Measurements from ENCODE around the gene GRPEL2.

GRPEL2 gene

GRCh38 chr5:149372076-149372795, 26.9 kb downstream of the GRPEL2 start:
- H3K9ac ChIP-seq (ENCODE audit: insufficient read length, low read depth), result no peak overlapping the region
- no peak overlapping the region for H3K4me3 ChIP-seq (ENCODE audit: insufficient read length, low read depth)
- no peaks in the 10 kb centered on the region for H3K27me3 ChIP-seq (ENCODE audit: insufficient read depth, insufficient read length)
- H3K9me3 ChIP-seq (ENCODE audit: insufficient read depth, low read length), result no peaks in the 10 kb centered on the region
- peaks cover 3% of the 10 kb centered on the region for H3K4me1 ChIP-seq (ENCODE audit: insufficient read depth, insufficient read length)
- DNase-seq (ENCODE audit: low read depth, low spot score), result no peak
- H3K36me3 ChIP-seq (ENCODE audit: insufficient read depth, insufficient read length, low read length), result no peaks in the 10 kb centered on the region
- no peak for TF ChIP-seq ZNF274 (IDR thresholded peaks at IDR 0.05; ENCODE audit: low read depth, low read length)
- TF ChIP-seq YY1 (IDR thresholded peaks at IDR 0.05; ENCODE audit: insufficient read depth, insufficient read length), result no peak
- no peak for TF ChIP-seq SUZ12 (IDR thresholded peaks at IDR 0.05; ENCODE audit: extremely low read depth, insufficient read depth, insufficient read length)

- TF ChIP-seq SUZ12 (IDR thresholded peaks at IDR 0.05; ENCODE audit: extremely low read depth, insufficient read depth, insufficient read length), result no peak
- no peak for TF ChIP-seq YY1 (IDR thresholded peaks at IDR 0.05; ENCODE audit: insufficient read depth, insufficient read length)
- TF ChIP-seq ZNF274 (IDR thresholded peaks at IDR 0.05; ENCODE audit: low read depth, low read length), result no peak
Observed at GRCh38 chr5:149372932-149373331, 27.6 kb downstream of the GRPEL2 start.

GRCh38 chr5:149374303-149374702, 29.0 kb downstream of the GRPEL2 start:
- Histone ChIP-seq H3K36me3 (ENCODE audit: insufficient read depth, insufficient read length, low read length) (no peaks in the 10 kb centered on the region), H3K9me3 (ENCODE audit: insufficient read depth, low read length) (no peaks in the 10 kb centered on the region), H3K9ac (ENCODE audit: insufficient read length, low read depth) (no peak overlapping the region)

More at GRCh38 chr5:149372932-149373331, 27.6 kb downstream of the GRPEL2 start:
- H3K9ac ChIP-seq (ENCODE audit: insufficient read length, low read depth), result no peak overlapping the region
- DNase-seq (ENCODE audit: low read depth, low spot score), result no peak
- H3K9me3 ChIP-seq (ENCODE audit: insufficient read depth, low read length), result no peaks in the 10 kb centered on the region
- no peaks in the 10 kb centered on the region for H3K27me3 ChIP-seq (ENCODE audit: insufficient read depth, insufficient read length)
- peaks cover 2% of the 10 kb centered on the region for H3K4me1 ChIP-seq (ENCODE audit: insufficient read depth, insufficient read length)
- H3K4me3 ChIP-seq (ENCODE audit: insufficient read length, low read depth), result no peak overlapping the region
- H3K36me3 ChIP-seq (ENCODE audit: insufficient read depth, insufficient read length, low read length), result no peaks in the 10 kb centered on the region

GRCh38 chr5:149374801-149375200, 29.5 kb downstream of the GRPEL2 start:
- H3K9me3 ChIP-seq (ENCODE audit: insufficient read depth, low read length), result no peaks in the 10 kb centered on the region
- H3K27me3 ChIP-seq (ENCODE audit: insufficient read depth, insufficient read length), result no peaks in the 10 kb centered on the region
- H3K9ac ChIP-seq (ENCODE audit: insufficient read length, low read depth), result no peak overlapping the region
- DNase-seq (ENCODE audit: low read depth, low spot score), result no peak
- no peak overlapping the region for H3K4me3 ChIP-seq (ENCODE audit: insufficient read length, low read depth)
- no peaks in the 10 kb centered on the region for H3K36me3 ChIP-seq (ENCODE audit: insufficient read depth, insufficient read length, low read length)
- H3K4me1 ChIP-seq (ENCODE audit: insufficient read depth, insufficient read length), result peaks cover 8% of the 10 kb centered on the region
- TF ChIP-seq YY1 (IDR thresholded peaks at IDR 0.05; ENCODE audit: insufficient read depth, insufficient read length), result no peak
- no peak for TF ChIP-seq ZNF274 (IDR thresholded peaks at IDR 0.05; ENCODE audit: low read depth, low read length)
- no peak for TF ChIP-seq SUZ12 (IDR thresholded peaks at IDR 0.05; ENCODE audit: extremely low read depth, insufficient read depth, insufficient read length)

More at GRCh38 chr5:149374303-149374702, 29.0 kb downstream of the GRPEL2 start:
- DNase-seq (ENCODE audit: low read depth, low spot score), result no peak
- H3K4me3 ChIP-seq (ENCODE audit: insufficient read length, low read depth), result no peak overlapping the region
- H3K27me3 ChIP-seq (ENCODE audit: insufficient read depth, insufficient read length), result no peaks in the 10 kb centered on the region
- H3K4me1 ChIP-seq (ENCODE audit: insufficient read depth, insufficient read length), result peaks cover 4% of the 10 kb centered on the region
- TF ChIP-seq ZNF274 (IDR thresholded peaks at IDR 0.05; ENCODE audit: low read depth, low read length), result no peak
- no peak for TF ChIP-seq YY1 (IDR thresholded peaks at IDR 0.05; ENCODE audit: insufficient read depth, insufficient read length)
- no peak for TF ChIP-seq SUZ12 (IDR thresholded peaks at IDR 0.05; ENCODE audit: extremely low read depth, insufficient read depth, insufficient read length)

GRCh38 chr5:149375434-149375833, 30.1 kb downstream of the GRPEL2 start:
- no peaks in the 10 kb centered on the region for H3K9me3 ChIP-seq (ENCODE audit: insufficient read depth, low read length)
- no peak for TF ChIP-seq SUZ12 (IDR thresholded peaks at IDR 0.05; ENCODE audit: extremely low read depth, insufficient read depth, insufficient read length)
- TF ChIP-seq YY1 (IDR thresholded peaks at IDR 0.05; ENCODE audit: insufficient read depth, insufficient read length), result no peak
- TF ChIP-seq ZNF274 (IDR thresholded peaks at IDR 0.05; ENCODE audit: low read depth, low read length), result no peak
- no peak overlapping the region for H3K4me3 ChIP-seq (ENCODE audit: insufficient read length, low read depth)
- H3K9ac ChIP-seq (ENCODE audit: insufficient read length, low read depth), result no peak overlapping the region
- no peak for DNase-seq (ENCODE audit: low read depth, low spot score)
- no peaks in the 10 kb centered on the region for H3K27me3 ChIP-seq (ENCODE audit: insufficient read depth, insufficient read length)
- H3K36me3 ChIP-seq (ENCODE audit: insufficient read depth, insufficient read length, low read length), result no peaks in the 10 kb centered on the region
- peaks cover 8% of the 10 kb centered on the region for H3K4me1 ChIP-seq (ENCODE audit: insufficient read depth, insufficient read length)

- Histone ChIP-seq H3K9me3 (ENCODE audit: insufficient read depth, low read length) (no peaks in the 10 kb centered on the region), H3K4me3 (ENCODE audit: insufficient read length, low read depth) (no peak overlapping the region), H3K36me3 (ENCODE audit: insufficient read depth, insufficient read length, low read length) (no peaks in the 10 kb centered on the region), H3K9ac (ENCODE audit: insufficient read length, low read depth) (no peak overlapping the region), H3K4me1 (ENCODE audit: insufficient read depth, insufficient read length) (peaks cover 9% of the 10 kb centered on the region), H3K27me3 (ENCODE audit: insufficient read depth, insufficient read length) (no peaks in the 10 kb centered on the region)
- DNase-seq (ENCODE audit: low read depth, low spot score), result no peak
- TF ChIP-seq SUZ12 (IDR thresholded peaks at IDR 0.05; ENCODE audit: extremely low read depth, insufficient read depth, insufficient read length) (no peak), YY1 (IDR thresholded peaks at IDR 0.05; ENCODE audit: insufficient read depth, insufficient read length) (no peak), ZNF274 (IDR thresholded peaks at IDR 0.05; ENCODE audit: low read depth, low read length) (no peak)
Observed at GRCh38 chr5:149376104-149376503, 30.8 kb downstream of the GRPEL2 start.

- Histone ChIP-seq H3K4me3 (ENCODE audit: insufficient read length, low read depth) (no peak overlapping the region), H3K36me3 (ENCODE audit: insufficient read depth, insufficient read length, low read length) (no peaks in the 10 kb centered on the region), H3K9me3 (ENCODE audit: insufficient read depth, low read length) (no peaks in the 10 kb centered on the region), H3K9ac (ENCODE audit: insufficient read length, low read depth) (no peak overlapping the region), H3K4me1 (ENCODE audit: insufficient read depth, insufficient read length) (peaks cover 7% of the 10 kb centered on the region), H3K27me3 (ENCODE audit: insufficient read depth, insufficient read length) (no peaks in the 10 kb centered on the region)
- no peak for DNase-seq (ENCODE audit: low read depth, low spot score)
- TF ChIP-seq ZNF274 (IDR thresholded peaks at IDR 0.05; ENCODE audit: low read depth, low read length) (no peak), YY1 (IDR thresholded peaks at IDR 0.05; ENCODE audit: insufficient read depth, insufficient read length) (no peak), SUZ12 (IDR thresholded peaks at IDR 0.05; ENCODE audit: extremely low read depth, insufficient read depth, insufficient read length) (no peak)
Observed at GRCh38 chr5:149376711-149377447, 31.6 kb downstream of the GRPEL2 start.
